HG02884 (cell line): ENCODE results near the gene MEMO1.

Source experiments
- ATAC-seq: cut with Tn5 transposase; IDR thresholded peaks from one replicate; pipeline ENCODE4 v1.9.1; 2021; ENCODE audit warnings: mild to moderate bottlenecking, moderate library complexity; ENCODE audit not compliant: unreplicated experiment

MEMO1 gene

DNA sequence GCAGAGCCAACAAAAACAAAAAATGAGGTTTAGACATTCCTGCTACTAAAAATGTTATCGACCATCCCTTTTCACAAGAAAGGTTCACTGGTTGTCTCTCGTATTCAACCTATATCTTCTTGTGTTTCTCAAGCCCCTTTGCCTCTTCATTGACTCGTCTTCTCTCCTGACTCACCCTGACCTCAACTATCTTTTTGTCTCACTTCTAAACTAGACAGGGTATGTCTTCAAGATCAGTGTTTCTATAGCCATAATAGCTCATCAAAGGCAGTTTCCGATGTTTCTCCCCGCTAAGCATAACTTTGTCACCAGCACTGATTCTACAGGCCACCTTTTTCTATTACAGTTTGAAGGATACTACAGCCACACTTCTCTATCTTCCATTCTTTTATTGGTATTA is 178.4 kb downstream of the MEMO1 start:
- ATAC-seq, result no peak

- no peak for ATAC-seq
Observed at GRCh38 chr2:31831585-31831984, 179.2 kb downstream of the MEMO1 start.

DNA sequence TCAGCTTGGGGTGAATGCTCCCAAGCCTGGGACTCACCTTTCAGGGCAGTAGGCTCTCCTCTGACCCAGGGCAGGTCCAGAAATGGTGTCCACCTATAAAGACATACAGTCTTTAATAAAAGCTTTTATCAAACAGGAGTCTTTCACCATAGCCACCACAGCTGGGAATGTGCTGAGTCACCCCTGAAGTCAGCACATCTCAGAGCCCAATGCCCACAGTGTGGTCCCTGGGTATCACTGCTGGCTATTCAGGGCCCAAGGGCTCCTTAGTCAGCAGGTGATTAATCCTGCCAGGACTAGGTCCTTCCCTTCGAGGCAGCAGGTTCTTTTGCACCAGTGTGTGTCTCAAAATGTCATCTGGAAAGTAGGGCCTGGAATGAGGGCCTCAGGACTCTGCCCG is 181.9 kb downstream of the MEMO1 start:
- no peak for ATAC-seq

- no peak for ATAC-seq
Observed at GRCh38 chr2:31823558-31823957, 187.2 kb downstream of the MEMO1 start.

- ATAC-seq, result no peak
Observed at GRCh38 chr2:31822587-31822986, 188.2 kb downstream of the MEMO1 start.
